ENCODE results near the gene CTSF.

The CTSF gene

DNA sequence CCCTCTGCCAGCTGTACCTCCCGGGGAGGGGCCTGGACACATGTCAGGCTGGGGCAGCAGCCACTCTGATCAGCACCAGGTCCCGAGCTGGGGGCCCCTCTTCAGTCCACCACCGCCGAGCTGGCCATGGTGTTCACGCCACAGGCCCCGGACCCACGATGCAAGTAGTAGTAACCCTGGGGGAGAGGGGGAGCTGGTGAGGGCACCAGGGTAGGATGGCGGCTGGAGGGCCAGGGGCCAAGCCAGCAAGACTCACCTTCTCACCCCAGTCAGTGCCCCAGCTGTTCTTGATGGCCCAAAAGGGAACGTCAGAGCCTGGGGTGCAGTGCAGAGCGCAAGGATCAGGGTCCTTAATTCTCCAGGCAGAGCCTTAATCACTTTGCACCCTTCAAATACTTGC, 4.6 kb downstream of the CTSF start:
- TF ChIP-seq, protein P1, sequence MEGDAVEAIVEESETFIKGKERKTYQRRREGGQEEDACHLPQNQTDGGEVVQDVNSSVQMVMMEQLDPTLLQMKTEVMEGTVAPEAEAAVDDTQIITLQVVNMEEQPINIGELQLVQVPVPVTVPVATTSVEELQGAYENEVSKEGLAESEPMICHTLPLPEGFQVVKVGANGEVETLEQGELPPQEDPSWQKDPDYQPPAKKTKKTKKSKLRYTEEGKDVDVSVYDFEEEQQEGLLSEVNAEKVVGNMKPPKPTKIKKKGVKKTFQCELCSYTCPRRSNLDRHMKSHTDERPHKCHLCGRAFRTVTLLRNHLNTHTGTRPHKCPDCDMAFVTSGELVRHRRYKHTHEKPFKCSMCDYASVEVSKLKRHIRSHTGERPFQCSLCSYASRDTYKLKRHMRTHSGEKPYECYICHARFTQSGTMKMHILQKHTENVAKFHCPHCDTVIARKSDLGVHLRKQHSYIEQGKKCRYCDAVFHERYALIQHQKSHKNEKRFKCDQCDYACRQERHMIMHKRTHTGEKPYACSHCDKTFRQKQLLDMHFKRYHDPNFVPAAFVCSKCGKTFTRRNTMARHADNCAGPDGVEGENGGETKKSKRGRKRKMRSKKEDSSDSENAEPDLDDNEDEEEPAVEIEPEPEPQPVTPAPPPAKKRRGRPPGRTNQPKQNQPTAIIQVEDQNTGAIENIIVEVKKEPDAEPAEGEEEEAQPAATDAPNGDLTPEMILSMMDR (IDR thresholded peaks at IDR 0.05; ENCODE audit: control insufficient read depth, insufficient read depth, low read depth, low read length, missing control alignments): no peak

DNA sequence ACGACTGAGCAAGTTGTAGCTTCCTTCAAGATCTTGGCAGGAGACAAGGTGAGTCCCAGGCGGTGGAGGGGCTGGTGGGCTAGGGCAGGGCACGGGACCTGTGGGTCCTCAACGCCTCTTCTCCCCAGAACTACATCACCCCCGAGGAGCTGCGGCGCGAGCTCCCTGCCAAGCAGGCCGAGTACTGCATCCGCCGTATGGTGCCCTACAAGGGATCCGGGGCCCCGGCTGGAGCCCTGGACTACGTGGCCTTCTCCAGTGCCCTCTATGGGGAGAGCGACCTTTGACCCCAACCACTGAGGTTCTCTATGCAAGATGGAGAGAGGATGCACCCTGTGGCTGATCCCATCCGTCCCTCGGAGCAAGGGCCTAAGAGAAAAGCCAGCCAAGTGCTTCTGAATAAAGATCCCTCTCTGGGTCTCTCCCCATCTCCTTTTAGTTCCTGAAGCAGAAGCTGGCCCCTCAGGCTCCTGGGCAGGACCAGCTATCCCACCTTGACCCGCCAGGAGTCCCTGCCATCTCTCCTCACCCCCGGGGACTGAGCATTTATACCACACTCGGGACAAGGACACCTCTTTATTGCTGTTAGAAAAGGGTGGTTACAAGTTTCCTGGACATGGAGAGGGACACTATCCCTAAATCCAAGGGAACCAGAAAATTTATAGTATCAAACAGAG, 5.4 kb downstream of the CTSF start:
- DNase-seq (ENCODE audit: low read depth): no peak
- TF ChIP-seq, protein P1 (IDR thresholded peaks at IDR 0.05; ENCODE audit: control insufficient read depth, insufficient read depth, low read depth, low read length, missing control alignments): no peak

More for the DNA sequence above, 4.6 kb downstream of the CTSF start:
- no peak for DNase-seq (ENCODE audit: low read depth)
- no peak overlapping the region for H3K4me3 ChIP-seq (ENCODE audit: control insufficient read depth, low read depth, low read length)

DNA sequence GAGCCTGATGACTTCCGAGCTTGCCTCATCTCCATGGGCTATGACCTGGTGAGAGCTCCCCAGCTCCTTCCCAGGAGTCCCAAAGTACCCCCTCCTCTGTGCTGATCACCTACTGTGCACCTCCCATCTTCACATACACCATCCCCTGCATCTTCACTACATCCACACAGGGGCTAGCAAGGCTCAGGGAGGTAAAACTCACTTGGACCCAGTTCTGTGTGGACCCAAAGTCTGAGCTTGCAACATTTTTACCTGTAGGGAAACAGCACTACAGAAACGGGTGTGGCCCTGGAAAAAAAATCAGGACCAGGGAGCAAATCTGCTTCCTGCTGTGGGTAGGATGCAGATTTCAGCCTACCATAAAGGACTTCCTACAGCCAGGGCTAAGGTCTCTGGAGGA, 6.1 kb downstream of the CTSF start:
- TF ChIP-seq, protein P1 (IDR thresholded peaks at IDR 0.05; ENCODE audit: control insufficient read depth, insufficient read depth, low read depth, low read length, missing control alignments): no peak
- no peak overlapping the region for H3K4me3 ChIP-seq (ENCODE audit: control insufficient read depth, low read depth, low read length)
- no peak for DNase-seq (ENCODE audit: low read depth)

More for the DNA sequence above, 5.4 kb downstream of the CTSF start:
- H3K4me3 ChIP-seq (ENCODE audit: control insufficient read depth, low read depth, low read length): no peak overlapping the region

DNA sequence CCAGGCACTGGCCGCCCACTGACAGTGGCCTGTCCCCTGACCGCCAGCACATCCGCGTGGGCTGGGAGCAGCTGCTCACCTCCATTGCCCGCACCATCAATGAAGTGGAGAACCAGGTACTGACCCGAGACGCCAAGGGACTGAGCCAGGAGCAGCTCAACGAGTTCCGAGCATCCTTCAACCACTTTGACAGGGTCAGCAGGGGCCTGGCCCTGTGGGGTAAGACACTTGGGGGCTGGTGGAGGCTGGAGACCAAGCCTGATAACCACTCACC, 6.5 kb downstream of the CTSF start:
- TF ChIP-seq, protein P1 (IDR thresholded peaks at IDR 0.05; ENCODE audit: control insufficient read depth, insufficient read depth, low read depth, low read length, missing control alignments): no peak
- H3K4me3 ChIP-seq (ENCODE audit: control insufficient read depth, low read depth, low read length): no peak overlapping the region
- DNase-seq (ENCODE audit: low read depth): no peak

DNA sequence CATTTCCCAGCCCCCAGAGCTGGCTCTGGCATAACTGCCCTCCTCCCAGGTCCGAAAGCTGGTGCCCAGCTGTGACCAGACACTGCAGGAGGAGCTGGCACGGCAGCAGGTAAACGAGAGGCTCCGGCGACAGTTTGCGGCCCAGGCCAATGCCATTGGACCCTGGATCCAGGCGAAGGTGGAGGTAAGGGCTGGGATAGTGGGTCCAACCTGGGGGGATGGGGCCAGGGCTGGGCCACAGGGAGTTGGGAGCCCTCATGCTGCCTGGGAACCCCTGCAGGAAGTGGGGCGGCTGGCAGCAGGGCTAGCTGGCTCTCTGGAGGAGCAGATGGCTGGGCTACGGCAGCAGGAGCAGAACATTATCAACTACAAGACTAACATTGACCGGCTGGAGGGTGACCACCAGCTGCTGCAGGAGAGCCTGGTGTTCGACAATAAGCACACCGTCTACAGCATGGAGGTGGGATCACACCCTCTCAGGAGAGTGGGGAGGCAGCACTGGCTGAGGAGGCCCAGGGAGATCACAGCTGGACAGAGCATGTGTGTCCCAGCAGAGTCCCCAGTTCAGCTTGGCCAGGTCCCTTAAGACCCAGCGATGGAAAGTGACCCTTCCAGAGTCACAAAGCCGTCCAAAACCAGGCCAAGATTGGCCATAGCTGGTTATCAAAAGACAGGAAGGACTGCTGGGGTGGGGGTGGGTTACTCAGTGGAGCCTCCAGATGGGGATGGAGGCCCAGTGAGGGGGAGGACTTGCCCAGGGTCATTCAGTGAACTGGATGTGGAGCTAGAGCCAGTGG, 7.0 kb downstream of the CTSF start:
- no peak for DNase-seq (ENCODE audit: low read depth)
- TF ChIP-seq, protein P1 (IDR thresholded peaks at IDR 0.05; ENCODE audit: control insufficient read depth, insufficient read depth, low read depth, low read length, missing control alignments): no peak
- no peak overlapping the region for H3K4me3 ChIP-seq (ENCODE audit: control insufficient read depth, low read depth, low read length)

DNA sequence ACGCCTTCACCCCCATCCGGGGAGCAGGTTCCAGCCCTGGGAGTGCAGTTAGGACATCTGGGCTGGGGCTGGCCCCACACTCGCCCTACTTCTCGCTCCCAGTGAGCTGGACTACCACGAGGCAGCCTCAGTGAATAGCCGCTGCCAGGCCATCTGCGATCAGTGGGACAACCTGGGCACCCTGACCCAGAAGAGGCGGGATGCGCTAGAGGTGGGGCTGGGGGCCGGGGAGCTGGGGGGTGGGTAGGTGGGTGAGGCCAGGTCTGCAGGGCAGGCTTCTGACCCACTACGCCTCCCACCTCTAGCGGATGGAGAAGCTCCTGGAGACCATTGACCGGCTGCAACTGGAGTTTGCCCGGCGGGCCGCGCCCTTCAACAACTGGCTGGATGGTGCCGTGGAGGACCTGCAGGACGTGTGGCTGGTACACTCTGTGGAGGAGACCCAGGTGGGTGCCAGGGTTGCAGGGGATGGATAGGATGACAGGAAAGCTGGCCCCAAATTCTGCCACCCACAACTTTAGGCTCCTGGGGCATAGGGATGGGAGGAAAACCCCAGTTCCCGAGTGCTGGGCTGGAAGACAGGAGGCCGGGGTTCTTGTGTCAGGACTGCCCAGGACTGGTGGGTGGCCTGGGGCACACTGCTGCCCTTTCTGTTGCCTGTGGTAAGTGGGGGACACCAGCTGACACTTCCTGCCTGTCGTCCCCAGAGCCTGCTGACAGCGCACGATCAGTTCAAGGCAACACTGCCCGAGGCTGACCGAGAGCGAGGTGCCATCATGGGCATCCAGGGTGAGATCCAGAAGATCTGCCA, 8.3 kb downstream of the CTSF start:
- H3K4me3 ChIP-seq (ENCODE audit: control insufficient read depth, low read depth, low read length): no peak overlapping the region
- DNase-seq (ENCODE audit: low read depth): no peak
- TF ChIP-seq, protein P1 (IDR thresholded peaks at IDR 0.05; ENCODE audit: control insufficient read depth, insufficient read depth, low read depth, low read length, missing control alignments): no peak

Data from AG09309 (cell line).